HepG2 (cell line): ENCODE measurements around the gene CYBB. TPM values are rescaled to one million over a fixed set of nuclear protein-coding genes. Genes with fewer than 3 reads are reported as not detected.

Source experiments
- ATAC-seq: fragments of 200-7000 bp; cut with Tn5 transposase; 3 replicates; pipeline ENCODE4 v1.9.1; 2020; ENCODE audit warnings: mild to moderate bottlenecking, moderate library complexity
- BruUV-seq: library from RNA; stranded (reverse); fragments of 400-500 nt; replicated peaks from 2 replicates; lab custom pipeline; 2021; lab: Mats Ljungman, UMichigan
- CTCF ChIA-PET: fragments of 300-600 bp; formaldehyde crosslinking; extraction: SDS; loops from one replicate; lab custom pipeline; 2021; ENCODE audit warnings: low total read pairs, inconsistent platforms, low intra/inter-chr PET ratio; lab: Yijun Ruan, JAX
- POLR2A ChIA-PET: fragments of 350-600 bp; sonication (Branson Sonifier 250); formaldehyde crosslinking; loops from one replicate; lab custom pipeline; 2020; ENCODE audit warnings: antibody characterized with exemption, inconsistent platforms; lab: Yijun Ruan, JAX
- DNase-seq: peaks from one replicate; pipeline ENCODE4 v3.0.0-alpha.2; 2015; ENCODE audit warnings: low spot score
- FAIRE-seq: peaks from 3 replicates; lab custom pipeline; 2011; peaks lifted over from hg19 to GRCh38; lab: Jason Lieb, UNC
- H2AFZ ChIP-seq: one replicate; pipeline ENCODE4 v1.6.1; 2011; ENCODE audit warnings: low read length, inconsistent platforms
- H3K27ac ChIP-seq: fragments of 300-600 bp; 3 replicates; pipeline ENCODE4 v1.8.0; 2011; ENCODE audit warnings: mixed run types, mild to moderate bottlenecking, mixed read lengths, low read length, inconsistent platforms; ENCODE audit not compliant: insufficient read depth; ENCODE audit errors: extremely low read length
- H3K27me3 ChIP-seq, 2 experiments: fragments of 200-600 bp in 1 of 2; 2 replicates in 1 of 2; 3 replicates in 1 of 2; pipeline versions ENCODE4 v1.6.0 to v1.8.0; 2011; ENCODE audit warnings: low read length in 2 of 2, mild to moderate bottlenecking in 2 of 2, moderate library complexity in 2 of 2, inconsistent platforms in 1 of 2; ENCODE audit not compliant: insufficient read depth in 2 of 2, control insufficient read depth in 1 of 2
- H3K36me3 ChIP-seq, 2 experiments: fragments of 200-600 bp in 1 of 2; replicated peaks in 1 of 2; 2 replicates in 1 of 2; 3 replicates in 1 of 2; pipeline versions ENCODE4 v1.5.1 to v1.8.0; 2011; ENCODE audit warnings: low read length in 2 of 2, inconsistent platforms in 1 of 2; ENCODE audit not compliant: insufficient read depth in 2 of 2, control insufficient read depth in 1 of 2
- H3K4me1 ChIP-seq: 2 replicates; pipeline ENCODE4 v1.5.1; 2012; ENCODE audit warnings: low read length, inconsistent platforms; ENCODE audit not compliant: insufficient read depth
- H3K4me2 ChIP-seq: 2 replicates; pipeline ENCODE4 v1.6.0; 2011; ENCODE audit warnings: low read depth, low read length, inconsistent platforms
- H3K4me3 ChIP-seq, 3 experiments: fragments of 200-600 bp in 1 of 3; sonication (generic), shearing (Covaris generic) in 1 of 3; replicated peaks in 1 of 3; 2 replicates each; pipeline ENCODE4 v1.5.1; 2011 to 2016; ENCODE audit warnings: low read length in 3 of 3, inconsistent platforms in 2 of 3, low read depth in 2 of 3, mild to moderate bottlenecking in 2 of 3, control low read depth in 1 of 3, mixed read lengths in 1 of 3; ENCODE audit not compliant: insufficient read depth in 1 of 3
- H3K79me2 ChIP-seq: one replicate; pipeline ENCODE4 v1.6.1; 2011; ENCODE audit warnings: low read length, inconsistent platforms; ENCODE audit not compliant: insufficient read depth
- H3K9ac ChIP-seq: 2 replicates; pipeline ENCODE4 v1.6.0; 2011; ENCODE audit warnings: mild to moderate bottlenecking, low read depth, low read length, inconsistent platforms; ENCODE audit not compliant: insufficient read depth
- H3K9me3 ChIP-seq: 2 replicates; pipeline ENCODE4 v1.5.1; 2012; ENCODE audit warnings: mild to moderate bottlenecking, low read length
- H4K20me1 ChIP-seq: 2 replicates; pipeline ENCODE4 v1.6.0; 2011; ENCODE audit warnings: inconsistent platforms, mild to moderate bottlenecking, low read length, moderate library complexity; ENCODE audit not compliant: insufficient read depth
- CCDC6 ChIP-seq: sonication (generic); formaldehyde crosslinking; IDR thresholded peaks from 2 replicates; pipeline ENCODE4 v1.8.1; 2022; ENCODE audit warnings: mild to moderate bottlenecking, missing genetic modification reagents, moderate library complexity
- DR1 ChIP-seq: sonication (generic); formaldehyde crosslinking; IDR thresholded peaks from 2 replicates; pipeline ENCODE4 v1.8.0; 2021; ENCODE audit warnings: mild to moderate bottlenecking, missing genetic modification reagents, inconsistent platforms
- SP1 ChIP-seq, 2 experiments: fragments of 450-650 bp in 1 of 2; sonication (generic) in 1 of 2; formaldehyde crosslinking in 1 of 2; IDR thresholded peaks; 2 replicates each; pipeline versions ENCODE4 v1.4.0 to v1.6.1; 2016 to 2020; ENCODE audit warnings: missing genetic modification reagents in 1 of 2
- ZBTB46 ChIP-seq: sonication (generic); formaldehyde crosslinking; IDR thresholded peaks from 2 replicates; pipeline ENCODE4 v1.4.0; 2020; ENCODE audit warnings: mild to moderate bottlenecking, missing genetic modification reagents, borderline replicate concordance
- ZNF20 ChIP-seq: sonication (generic); formaldehyde crosslinking; IDR thresholded peaks from 2 replicates; pipeline ENCODE4 v1.4.0; 2020; ENCODE audit warnings: mild to moderate bottlenecking, moderate library complexity, missing genetic modification reagents
- ZNF431 ChIP-seq: sonication (generic); formaldehyde crosslinking; IDR thresholded peaks from 2 replicates; pipeline ENCODE4 v1.9.0; 2022; ENCODE audit warnings: missing genetic modification reagents, low read depth, mild to moderate bottlenecking, borderline replicate concordance
- ZNF558 ChIP-seq: sonication (generic); formaldehyde crosslinking; IDR thresholded peaks from 2 replicates; pipeline ENCODE4 v1.9.0; 2022; ENCODE audit warnings: mild to moderate bottlenecking, missing genetic modification reagents, borderline replicate concordance
- ZNF605 ChIP-seq: sonication (generic); formaldehyde crosslinking; IDR thresholded peaks from 2 replicates; pipeline ENCODE4 v1.8.0; 2022; ENCODE audit warnings: mild to moderate bottlenecking, missing genetic modification reagents
- ZNF792 ChIP-seq: IDR thresholded peaks from 2 replicates; pipeline ENCODE4 v1.6.1; 2016
- WGBS: methylation state at CpG from one replicate; pipeline ENCODE4 v1.1.6; 2017; ENCODE audit warnings: low lambda C conversion rate; 5-methylcytosine and 5-hydroxymethylcytosine counted together
- in situ Hi-C: cut with HindIII; loops from 2 replicates; pipeline ENCODE4 v1.10.0; 2017; ENCODE audit warnings: low pct_unique_long_range_greater_than_20kb; ENCODE audit not compliant: extremely low pct_ligation_motif_present
- intact Hi-C: fragments of 100-400 bp; cut with micrococcal nuclease; formaldehyde crosslinking; loops from one replicate; pipeline ENCODE4 v1.10.0; 2022; ENCODE audit not compliant: unreplicated experiment
- polyA plus RNA-seq, 8 experiments: library from polyadenylated mRNA; depleted of rRNA in 3 of 8; stranded (reverse) in 7 of 8; unstranded in 1 of 8; fragments of >200 nt; fragmentation: Illumina TruSeq in 4 of 8; extraction: Trizol in 4 of 8; gene quantifications; 2 replicates each; pipeline versions ENCODE4 v1.2.1 to v1.2.3, GENCODE V29; 2011 to 2016; ENCODE audit warnings: low read depth in 4 of 8, missing spikeins in 1 of 8, mixed read lengths in 1 of 8; ENCODE audit not compliant: insufficient read depth in 1 of 8
- total RNA-seq, 5 experiments: library from RNA; depleted of rRNA; stranded (reverse); fragments of >200 nt; fragmentation: Illumina TruSeq; extraction: Trizol; gene quantifications; 2 replicates each; pipeline ENCODE4 v1.2.3, GENCODE V29; 2016; ENCODE audit warnings: low read depth in 1 of 5

The CYBB gene
- total and polyA plus RNA-seq, 2 of the 13 experiments (the other 11 are each of a cell fraction or from before 2014, with no cell fraction given), result not detected

DNA sequence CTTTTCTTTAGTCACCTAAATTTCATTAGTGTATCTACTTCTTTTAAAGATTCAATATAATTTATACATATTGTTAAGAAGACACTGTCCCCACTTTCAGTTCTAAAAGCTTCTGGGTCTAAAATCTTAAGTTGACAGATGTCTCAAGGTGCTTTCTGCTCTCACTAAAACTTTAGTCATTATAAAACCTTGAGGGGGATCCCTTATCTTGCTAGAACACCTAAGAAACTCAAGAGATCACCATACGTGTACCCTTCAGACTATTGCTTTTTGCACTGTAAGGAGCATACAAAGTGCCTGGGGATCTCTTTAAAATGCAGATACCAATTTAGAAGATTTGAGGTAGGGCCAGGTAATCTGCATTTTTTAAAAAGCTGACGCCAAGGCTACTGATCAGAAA lies 30.1 kb downstream of the CYBB start:
- no peaks in the 10 kb centered on the region for H3K27me3 ChIP-seq
- H3K36me3 ChIP-seq, result no peaks in the 10 kb centered on the region
- FAIRE-seq, result no peak
- POLR2A ChIA-PET, result no interaction called here
- in situ Hi-C loops (no loop called here), intact Hi-C loops (no loop called here)
- TF ChIP-seq ZBTB46 (CRISPR knock-in tag), result no peak
- no peak for TF ChIP-seq DR1 (CRISPR knock-in tag)
- no peak for TF ChIP-seq CCDC6 (CRISPR knock-in tag)
- no peak for TF ChIP-seq ZNF558 (CRISPR knock-in tag)
- TF ChIP-seq SP1 (IDR thresholded peaks at IDR 0.05), result no peak
- TF ChIP-seq SP1 (CRISPR knock-in tag; IDR thresholded peaks at IDR 0.05), result no peak
- TF ChIP-seq ZNF20 (CRISPR knock-in tag), result no peak
- no peak for TF ChIP-seq ZNF792 (CRISPR knock-in tag)
- no peak for TF ChIP-seq ZNF431 (CRISPR knock-in tag)
- no peak for TF ChIP-seq ZNF605 (CRISPR knock-in tag)
- no peak overlapping the region for H3K4me2 ChIP-seq
- H3K4me1 ChIP-seq, result no peaks in the 10 kb centered on the region
- no peak for DNase-seq
- no peak for ATAC-seq
- H3K9me3 ChIP-seq, result no peaks in the 10 kb centered on the region
- H3K27ac ChIP-seq, result no peak overlapping the region
- H3K4me3 ChIP-seq, result no peak overlapping the region
- H4K20me1 ChIP-seq, result no peaks in the 10 kb centered on the region
- no peak overlapping the region for H2AFZ ChIP-seq
- H3K9ac ChIP-seq, result no peak overlapping the region
- no TSS peak for BruUV-seq
- no peaks in the 10 kb centered on the region for H3K79me2 ChIP-seq
- WGBS, result 0% methylated on average over 2 of the region's 2 CpGs
- CTCF ChIA-PET, result no interaction called here
